ENCODE results near the gene GNA15.
"Not testable (repeated sequence)": the region's sequence is repeated elsewhere in the genome, so short reads cannot be mapped to it uniquely, and the experiment has no call there.

GNA15 gene

GRCh38 chr19:3151563-3152418 lies 16.0 kb downstream of the GNA15 start:
- Histone ChIP-seq H3K36me3 (ENCODE audit: control insufficient read depth in 2 of 2, insufficient read depth in 2 of 2, low read length in 2 of 2) (no peaks in the 10 kb centered on the region), H3K4me1 (ENCODE audit: control insufficient read depth, insufficient read depth, low read length) (no peaks in the 10 kb centered on the region), H3K9ac (ENCODE audit: low read length in 2 of 2) (no peak overlapping the region), H3K27ac (ENCODE audit: low read length) (no peak overlapping the region), H3K4me3 (ENCODE audit: low read length in 2 of 2) (no peak overlapping the region), H3K9me3 (ENCODE audit: control insufficient read depth in 2 of 2, low read length in 2 of 2) (no peaks in the 10 kb centered on the region), H3K27me3 (ENCODE audit: control insufficient read depth in 1 of 2, insufficient read depth in 2 of 2, low read length in 2 of 2) (peaks cover 5 to 10% of the 10 kb centered on the region in 2 donors)

DNA sequence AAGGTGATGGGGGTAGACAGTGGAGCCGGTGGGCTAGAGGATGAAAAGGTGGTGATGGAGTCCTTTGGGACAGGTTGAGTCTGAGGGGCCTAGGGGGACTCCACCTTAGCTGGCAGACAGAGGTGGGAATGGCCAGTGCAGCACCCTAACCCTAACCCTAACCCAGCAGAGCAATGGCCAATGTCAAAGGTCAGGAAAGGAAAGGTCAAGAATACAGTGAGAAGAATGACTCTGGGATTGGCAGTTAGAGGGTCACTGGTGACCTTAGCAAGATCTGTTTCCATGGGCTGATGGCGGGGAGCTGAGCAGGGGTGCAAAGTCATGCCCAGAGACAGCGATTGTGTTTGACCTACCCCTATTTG lies 16.6 kb downstream of the GNA15 start:
- Histone ChIP-seq H3K4me3 (ENCODE audit: low read length in 2 of 2) (no peak overlapping the region), H3K9me3 (ENCODE audit: control insufficient read depth in 2 of 2, low read length in 2 of 2) (no peaks in the 10 kb centered on the region), H3K4me1 (ENCODE audit: control insufficient read depth, insufficient read depth, low read length) (no peaks in the 10 kb centered on the region), H3K27ac (ENCODE audit: low read length) (no peak overlapping the region), H3K27me3 (ENCODE audit: control insufficient read depth in 1 of 2, insufficient read depth in 2 of 2, low read length in 2 of 2) (peaks cover 5 to 10% of the 10 kb centered on the region in 2 donors), H3K36me3 (ENCODE audit: control insufficient read depth in 2 of 2, insufficient read depth in 2 of 2, low read length in 2 of 2) (no peaks in the 10 kb centered on the region), H3K9ac (ENCODE audit: low read length in 2 of 2) (no peak overlapping the region)

GRCh38 chr19:3153286-3154230 lies 17.7 kb downstream of the GNA15 start:
- Histone ChIP-seq H3K4me1 (ENCODE audit: control insufficient read depth, insufficient read depth, low read length) (no peaks in the 10 kb centered on the region), H3K9me3 (ENCODE audit: control insufficient read depth in 2 of 2, low read length in 2 of 2) (no peaks in the 10 kb centered on the region), H3K27ac (ENCODE audit: low read length) (no peak overlapping the region), H3K36me3 (ENCODE audit: control insufficient read depth in 2 of 2, insufficient read depth in 2 of 2, low read length in 2 of 2) (no peaks in the 10 kb centered on the region), H3K27me3 (ENCODE audit: control insufficient read depth in 1 of 2, insufficient read depth in 2 of 2, low read length in 2 of 2) (peaks cover 5 to 11% of the 10 kb centered on the region in 2 donors), H3K4me3 (ENCODE audit: low read length in 2 of 2) (no peak overlapping the region), H3K9ac (ENCODE audit: low read length in 2 of 2) (no peak overlapping the region)

- H3K4me3 ChIP-seq (ENCODE audit: low read length in 2 of 2); H3K4me1 ChIP-seq (ENCODE audit: control insufficient read depth, insufficient read depth, low read length); H3K36me3 ChIP-seq (ENCODE audit: control insufficient read depth in 2 of 2, insufficient read depth in 2 of 2, low read length in 2 of 2); H3K27ac ChIP-seq (ENCODE audit: low read length); H3K27me3 ChIP-seq (ENCODE audit: control insufficient read depth in 1 of 2, insufficient read depth in 2 of 2, low read length in 2 of 2); H3K9me3 ChIP-seq (ENCODE audit: control insufficient read depth in 2 of 2, low read length in 2 of 2); H3K9ac ChIP-seq (ENCODE audit: low read length in 2 of 2): not testable (repeated sequence)
Measured at GRCh38 chr19:3154447-3154846, 18.6 kb downstream of the GNA15 start.

GRCh38 chr19:3154957-3155736 lies 19.3 kb downstream of the GNA15 start:
- Histone ChIP-seq H3K27me3 (ENCODE audit: control insufficient read depth in 1 of 2, insufficient read depth in 2 of 2, low read length in 2 of 2) (peaks cover 5% of the 10 kb centered on the region in 2 donors), H3K9me3 (ENCODE audit: control insufficient read depth in 2 of 2, low read length in 2 of 2) (no peaks in the 10 kb centered on the region), H3K4me1 (ENCODE audit: control insufficient read depth, insufficient read depth, low read length) (no peaks in the 10 kb centered on the region), H3K4me3 (ENCODE audit: low read length in 2 of 2) (no peak overlapping the region), H3K9ac (ENCODE audit: low read length in 2 of 2) (no peak overlapping the region), H3K27ac (ENCODE audit: low read length) (no peak overlapping the region), H3K36me3 (ENCODE audit: control insufficient read depth in 2 of 2, insufficient read depth in 2 of 2, low read length in 2 of 2) (no peaks in the 10 kb centered on the region)

DNA sequence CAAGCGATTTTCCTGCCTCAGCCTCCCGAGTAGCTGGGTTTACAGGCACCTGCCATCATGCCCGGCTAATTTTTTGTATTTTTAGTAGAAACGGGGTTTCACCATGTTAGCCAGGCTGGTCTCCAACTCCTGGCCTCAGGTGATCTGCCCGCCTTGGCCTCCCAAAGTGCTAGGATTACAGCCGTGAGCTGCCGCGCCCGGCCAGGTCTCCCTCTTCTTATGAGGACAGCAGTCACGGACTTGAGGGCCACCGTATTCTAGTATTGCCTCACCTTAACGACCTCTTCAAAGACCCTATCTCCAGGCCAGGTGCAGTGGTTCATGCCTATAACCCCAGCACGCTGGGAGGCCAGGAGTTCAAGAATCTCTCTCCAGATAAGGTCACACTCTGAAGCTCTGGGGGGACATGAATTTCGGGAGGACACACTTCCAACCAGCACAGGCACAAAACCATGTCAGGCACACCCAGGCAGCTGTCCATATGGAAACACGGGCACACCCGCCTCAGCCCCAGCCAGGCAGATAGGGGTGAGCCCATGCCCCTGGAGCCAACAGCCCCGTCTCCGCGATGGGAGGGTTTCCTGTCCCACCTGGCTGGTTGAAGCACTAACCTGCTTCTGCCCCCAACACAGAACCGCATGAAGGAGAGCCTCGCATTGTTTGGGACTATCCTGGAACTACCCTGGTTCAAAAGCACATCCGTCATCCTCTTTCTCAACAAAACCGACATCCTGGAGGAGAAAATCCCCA lies 21.4 kb downstream of the GNA15 start:
- Histone ChIP-seq H3K27ac (ENCODE audit: low read length) (no peak overlapping the region), H3K9me3 (ENCODE audit: control insufficient read depth in 2 of 2, low read length in 2 of 2) (no peaks in the 10 kb centered on the region), H3K27me3 (ENCODE audit: control insufficient read depth in 1 of 2, insufficient read depth in 2 of 2, low read length in 2 of 2) (peaks cover 0 to 2% of the 10 kb centered on the region in 2 donors), H3K9ac (ENCODE audit: low read length in 2 of 2) (no peak overlapping the region), H3K4me3 (ENCODE audit: low read length in 2 of 2) (no peak overlapping the region), H3K36me3 (ENCODE audit: control insufficient read depth in 2 of 2, insufficient read depth in 2 of 2, low read length in 2 of 2) (no peaks in the 10 kb centered on the region), H3K4me1 (ENCODE audit: control insufficient read depth, insufficient read depth, low read length) (no peaks in the 10 kb centered on the region)

- H3K4me3 ChIP-seq (ENCODE audit: low read length in 2 of 2), result no peak overlapping the region
- H3K27me3 ChIP-seq (ENCODE audit: control insufficient read depth in 1 of 2, insufficient read depth in 2 of 2, low read length in 2 of 2), result peaks cover 0 to 2% of the 10 kb centered on the region in 2 donors
- no peaks in the 10 kb centered on the region for H3K36me3 ChIP-seq (ENCODE audit: control insufficient read depth in 2 of 2, insufficient read depth in 2 of 2, low read length in 2 of 2)
- H3K9ac ChIP-seq (ENCODE audit: low read length in 2 of 2), result no peak overlapping the region
- no peak overlapping the region for H3K27ac ChIP-seq (ENCODE audit: low read length)
- H3K9me3 ChIP-seq (ENCODE audit: control insufficient read depth in 2 of 2, low read length in 2 of 2), result no peaks in the 10 kb centered on the region
- H3K4me1 ChIP-seq (ENCODE audit: control insufficient read depth, insufficient read depth, low read length), result no peaks in the 10 kb centered on the region
Measured at GRCh38 chr19:3159565-3159964, 23.7 kb downstream of the GNA15 start.

DNA sequence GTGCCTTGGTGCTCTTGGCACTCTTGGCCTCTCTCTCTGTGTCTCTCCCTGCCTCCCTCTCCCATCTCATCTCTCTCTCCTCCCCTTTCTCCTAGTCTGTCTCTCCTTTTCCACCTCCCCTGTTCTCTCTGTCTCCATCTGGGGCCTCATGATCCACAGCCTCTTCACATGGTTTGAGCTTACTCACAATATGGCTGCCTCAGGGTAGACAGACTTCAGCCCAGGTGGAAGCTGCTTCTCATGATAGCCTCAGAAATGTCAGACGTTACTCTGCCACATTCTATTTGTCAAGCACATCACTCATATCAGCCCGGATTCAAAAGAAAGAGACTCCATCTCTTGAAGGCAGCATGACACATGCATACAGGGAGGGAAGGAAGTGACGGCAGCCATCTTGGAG lies 24.4 kb downstream of the GNA15 start:
- Histone ChIP-seq H3K27ac (ENCODE audit: low read length) (no peak overlapping the region), H3K4me3 (ENCODE audit: low read length in 2 of 2) (no peak overlapping the region), H3K36me3 (ENCODE audit: control insufficient read depth in 2 of 2, insufficient read depth in 2 of 2, low read length in 2 of 2) (no peaks in the 10 kb centered on the region)

GRCh38 chr19:3161453-3161852 lies 25.6 kb downstream of the GNA15 start:
- no peak overlapping the region for H3K9ac ChIP-seq (ENCODE audit: low read length in 2 of 2)
- H3K36me3 ChIP-seq (ENCODE audit: control insufficient read depth in 2 of 2, insufficient read depth in 2 of 2, low read length in 2 of 2), result no peaks in the 10 kb centered on the region
- H3K27ac ChIP-seq (ENCODE audit: low read length), result no peak overlapping the region
- H3K4me3 ChIP-seq (ENCODE audit: low read length in 2 of 2), result no peak overlapping the region
- H3K27me3 ChIP-seq (ENCODE audit: control insufficient read depth in 1 of 2, insufficient read depth in 2 of 2, low read length in 2 of 2), result peaks cover 0 to 2% of the 10 kb centered on the region in 2 donors
- no peaks in the 10 kb centered on the region for H3K9me3 ChIP-seq (ENCODE audit: control insufficient read depth in 2 of 2, low read length in 2 of 2)
- H3K4me1 ChIP-seq (ENCODE audit: control insufficient read depth, insufficient read depth, low read length), result no peaks in the 10 kb centered on the region

More for the DNA sequence above, 24.4 kb downstream of the GNA15 start:
- Histone ChIP-seq H3K9me3 (ENCODE audit: control insufficient read depth in 2 of 2, low read length in 2 of 2) (no peaks in the 10 kb centered on the region), H3K4me1 (ENCODE audit: control insufficient read depth, insufficient read depth, low read length) (no peaks in the 10 kb centered on the region), H3K9ac (ENCODE audit: low read length in 2 of 2) (no peak overlapping the region), H3K27me3 (ENCODE audit: control insufficient read depth in 1 of 2, insufficient read depth in 2 of 2, low read length in 2 of 2) (peaks cover 0 to 2% of the 10 kb centered on the region in 2 donors)
